Glutamatergic neuron (in vitro differentiated cells): Measurements from ENCODE around the gene DOCK7. TPM values are rescaled to one million over a fixed set of nuclear protein-coding genes. Genes with fewer than 3 reads are reported as not detected.
"Not testable (repeated sequence)": the region's sequence is repeated elsewhere in the genome, so short reads cannot be mapped to it uniquely, and the experiment has no call there.

ENCODE experiments used
- DNase-seq: peaks from one replicate; pipeline ENCODE4 v3.0.0; 2022
- H3K27ac Mint-ChIP-seq: one replicate; pipeline ENCODE4 v1.8.0; 2020; ENCODE audit warnings: mild to moderate bottlenecking, mixed read lengths, inconsistent platforms; ENCODE audit not compliant: unreplicated experiment
- H3K27me3 Mint-ChIP-seq: one replicate; pipeline ENCODE4 v1.8.0; 2020; ENCODE audit warnings: mild to moderate bottlenecking, moderate library complexity, mixed read lengths, inconsistent platforms; ENCODE audit not compliant: unreplicated experiment
- H3K36me3 Mint-ChIP-seq: one replicate; pipeline ENCODE4 v1.8.0; 2020; ENCODE audit warnings: mild to moderate bottlenecking, mixed read lengths, inconsistent platforms; ENCODE audit not compliant: unreplicated experiment
- H3K4me1 Mint-ChIP-seq: one replicate; pipeline ENCODE4 v1.8.0; 2020; ENCODE audit warnings: mild to moderate bottlenecking, low read depth, mixed read lengths, inconsistent platforms; ENCODE audit not compliant: unreplicated experiment
- H3K4me3 Mint-ChIP-seq: one replicate; pipeline ENCODE4 v1.8.0; 2020; ENCODE audit warnings: mild to moderate bottlenecking, mixed read lengths, inconsistent platforms; ENCODE audit not compliant: unreplicated experiment
- H3K9me3 Mint-ChIP-seq: one replicate; pipeline ENCODE4 v1.8.0; 2020; ENCODE audit warnings: mild to moderate bottlenecking, moderate library complexity, mixed read lengths, inconsistent platforms; ENCODE audit not compliant: unreplicated experiment
- CTCF ChIP-seq: fragments of 200-600 bp; sonication (generic); IDR thresholded peaks from one replicate; pipeline ENCODE4 v1.5.0; 2021; ENCODE audit not compliant: partially characterized antibody, unreplicated experiment
- total RNA-seq: library from RNA; stranded (reverse); fragmentation: NEBNext Ultra II Directional; extraction: Animal tissue kit (Norgen Biotek cat#: 25700); gene quantifications from one replicate; pipeline ENCODE4 v1.2.1, GENCODE V29; 2021; ENCODE audit not compliant: unreplicated experiment

DOCK7 gene
- total RNA-seq, 1 donor from 2014 or later, result 70.8 TPM

- no peak for TF ChIP-seq CTCF
- Mint-ChIP-seq H3K27ac (no peak overlapping the region), H3K4me1 (peaks cover 2% of the 10 kb centered on the region), H3K9me3 (peaks cover 1% of the 10 kb centered on the region), H3K27me3 (no peaks in the 10 kb centered on the region), H3K36me3 (no peaks in the 10 kb centered on the region), H3K4me3 (no peak overlapping the region)
- DNase-seq, result no peak
Measured at GRCh38 chr1:62712336-62713243, 24.4 kb upstream of the DOCK7 start.

- Mint-ChIP-seq H3K4me3 (no peak overlapping the region), H3K27me3 (no peaks in the 10 kb centered on the region), H3K9me3 (peaks cover 6% of the 10 kb centered on the region), H3K27ac (no peak overlapping the region), H3K4me1 (peaks cover 2% of the 10 kb centered on the region), H3K36me3 (no peaks in the 10 kb centered on the region)
- TF ChIP-seq CTCF, result no peak
- DNase-seq, result no peak
Measured at GRCh38 chr1:62707744-62708120, 19.5 kb upstream of the DOCK7 start.

GRCh38 chr1:62706985-62707743, 19.0 kb upstream of the DOCK7 start:
- TF ChIP-seq CTCF, result no peak

GRCh38 chr1:62698161-62698560, 10.0 kb upstream of the DOCK7 start:
- not testable (repeated sequence) for H3K4me3 Mint-ChIP-seq, H3K27me3 Mint-ChIP-seq, DNase-seq, H3K36me3 Mint-ChIP-seq, H3K27ac Mint-ChIP-seq, H3K9me3 Mint-ChIP-seq, H3K4me1 Mint-ChIP-seq

More at GRCh38 chr1:62706985-62707743, 19.0 kb upstream of the DOCK7 start:
- Mint-ChIP-seq H3K36me3 (no peaks in the 10 kb centered on the region), H3K27ac (no peak overlapping the region), H3K27me3 (no peaks in the 10 kb centered on the region), H3K4me1 (no peaks in the 10 kb centered on the region), H3K9me3 (peaks cover 6% of the 10 kb centered on the region), H3K4me3 (no peak overlapping the region)
- no peak for DNase-seq

GRCh38 chr1:62694479-62694878, 6.3 kb upstream of the DOCK7 start:
- not testable (repeated sequence) for H3K4me3 Mint-ChIP-seq, H3K9me3 Mint-ChIP-seq, H3K36me3 Mint-ChIP-seq, H3K27me3 Mint-ChIP-seq, DNase-seq, H3K27ac Mint-ChIP-seq
- H3K4me1 Mint-ChIP-seq, result peaks cover 11% of the 10 kb centered on the region

GRCh38 chr1:62693123-62693522, 4.9 kb upstream of the DOCK7 start:
- DNase-seq, result no peak
- peaks cover 3% of the 10 kb centered on the region for H3K27me3 Mint-ChIP-seq
- no peaks in the 10 kb centered on the region for H3K36me3 Mint-ChIP-seq
- peaks cover 11% of the 10 kb centered on the region for H3K4me1 Mint-ChIP-seq
- H3K9me3 Mint-ChIP-seq, result peaks cover 4% of the 10 kb centered on the region
- H3K27ac Mint-ChIP-seq, result no peak overlapping the region
- H3K4me3 Mint-ChIP-seq, result no peak overlapping the region
- no peak for TF ChIP-seq CTCF
